ENCODE measurements around the gene YBEY.

DNA sequence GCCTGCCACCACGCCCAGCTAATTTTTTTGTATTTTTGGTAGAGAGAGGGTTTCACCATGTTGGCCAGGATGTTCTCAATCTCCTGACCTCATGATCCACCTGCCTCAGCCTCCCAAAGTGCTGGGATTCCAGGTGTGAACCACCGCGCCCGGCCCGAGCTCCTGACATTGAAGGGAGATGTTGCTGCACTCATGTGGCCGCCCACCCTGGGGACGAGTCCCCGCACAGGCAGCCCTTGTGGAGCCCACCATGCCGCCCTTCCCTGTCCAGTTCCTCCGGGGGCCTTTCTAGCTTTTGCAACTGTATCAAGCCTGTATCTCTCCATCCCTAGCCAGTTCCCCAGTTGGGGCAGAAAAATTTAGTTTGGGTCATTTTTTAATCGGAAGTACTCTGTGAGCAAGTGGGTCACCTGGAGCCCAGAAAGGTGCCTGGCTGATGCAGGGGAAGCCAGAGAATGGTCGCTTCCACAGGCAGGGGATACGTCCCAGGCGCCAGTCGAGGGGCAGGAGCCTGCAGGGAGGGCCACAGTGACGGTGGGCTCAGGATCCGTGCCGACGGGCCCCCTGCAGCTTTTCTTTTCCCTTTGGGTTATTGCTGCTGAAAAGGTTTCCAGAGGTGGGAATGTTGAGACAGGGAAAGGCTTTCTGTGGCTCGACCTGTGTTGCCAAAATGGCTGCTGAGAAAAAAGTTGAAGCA is 58.2 kb downstream of the YBEY start:
- TF ChIP-seq CTCF (IDR thresholded peaks at IDR 0.05; ENCODE audit: poor library complexity, severe bottlenecking), result no peak
- TF ChIP-seq EP300 (conservative IDR thresholded peaks at IDR 0.05; ENCODE audit: poor library complexity, severe bottlenecking), result no peak

Measured in neural cell (in vitro differentiated cells).